NCI-H1417 (cell line): ENCODE measurements around the gene TGFBR3.

Experiments
- DNase-seq, 3 experiments: peaks; one replicate each; lab custom pipeline; 2025; lab: John Stamatoyannopoulos, UW

TGFBR3 gene

DNA sequence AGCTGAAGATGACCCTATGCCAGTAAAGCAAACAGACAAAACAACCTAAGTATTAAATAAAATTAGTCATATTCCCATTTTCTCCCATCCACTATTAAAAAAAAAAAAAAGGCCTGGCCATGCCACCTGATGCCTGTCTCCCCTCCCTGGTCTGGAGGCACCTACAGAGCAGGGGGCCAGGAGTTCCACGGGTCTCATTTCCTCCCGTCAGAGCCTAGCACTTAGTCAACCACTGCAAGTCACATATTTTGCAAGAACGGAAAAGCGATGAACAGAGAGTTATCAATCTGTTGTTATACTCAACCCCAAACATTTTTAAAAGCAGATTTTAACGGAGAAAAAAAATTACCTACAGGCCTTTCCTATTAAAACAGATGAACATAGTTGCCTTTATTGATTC, 59.3 kb downstream of the TGFBR3 start:
- DNase-seq: no peak

- DNase-seq: no peak
These were observed 59.7 kb downstream of the TGFBR3 start for GRCh38 chr1:91826248-91826647.

DNA sequence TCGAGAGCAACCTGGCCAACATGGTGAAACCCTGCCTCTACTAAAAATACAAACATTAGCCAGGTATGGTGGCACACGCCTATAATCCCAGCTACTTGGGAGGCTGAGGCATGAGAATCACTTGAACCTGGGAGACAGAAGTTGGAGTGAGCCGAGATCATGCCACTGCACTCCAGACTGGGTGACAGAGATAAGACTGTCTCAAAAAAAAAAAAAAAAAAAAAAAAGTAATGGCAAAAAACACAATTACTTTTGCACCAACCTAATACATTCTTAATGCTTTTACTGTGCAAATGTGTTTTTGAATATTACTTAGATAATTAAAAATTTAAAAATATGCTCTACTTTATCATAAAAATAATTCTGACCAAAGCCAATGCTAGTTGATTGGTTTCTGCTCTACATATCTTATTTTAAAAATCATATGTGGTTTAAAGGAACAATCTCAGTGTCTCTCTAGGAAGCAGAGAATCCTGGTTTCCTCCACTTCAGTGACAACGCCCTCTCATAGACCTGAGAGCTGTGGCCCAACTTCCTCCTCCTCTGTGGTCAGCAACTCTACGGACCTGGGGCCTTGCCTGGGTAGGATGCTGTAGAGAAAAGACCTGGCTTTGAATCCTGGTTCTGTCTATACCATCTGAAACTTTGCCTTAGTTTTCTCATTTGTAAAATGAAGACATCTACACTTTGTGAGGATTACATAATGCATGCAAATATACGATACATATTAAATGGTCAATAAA, 64.7 kb downstream of the TGFBR3 start:
- DNase-seq: no peak

- DNase-seq: peak; percentile 32 to 81 (median 44)
These were observed 66.7 kb downstream of the TGFBR3 start for GRCh38 chr1:91819038-91819788.

- no peak for DNase-seq
These were observed 67.3 kb downstream of the TGFBR3 start for GRCh38 chr1:91818713-91818975.

DNA sequence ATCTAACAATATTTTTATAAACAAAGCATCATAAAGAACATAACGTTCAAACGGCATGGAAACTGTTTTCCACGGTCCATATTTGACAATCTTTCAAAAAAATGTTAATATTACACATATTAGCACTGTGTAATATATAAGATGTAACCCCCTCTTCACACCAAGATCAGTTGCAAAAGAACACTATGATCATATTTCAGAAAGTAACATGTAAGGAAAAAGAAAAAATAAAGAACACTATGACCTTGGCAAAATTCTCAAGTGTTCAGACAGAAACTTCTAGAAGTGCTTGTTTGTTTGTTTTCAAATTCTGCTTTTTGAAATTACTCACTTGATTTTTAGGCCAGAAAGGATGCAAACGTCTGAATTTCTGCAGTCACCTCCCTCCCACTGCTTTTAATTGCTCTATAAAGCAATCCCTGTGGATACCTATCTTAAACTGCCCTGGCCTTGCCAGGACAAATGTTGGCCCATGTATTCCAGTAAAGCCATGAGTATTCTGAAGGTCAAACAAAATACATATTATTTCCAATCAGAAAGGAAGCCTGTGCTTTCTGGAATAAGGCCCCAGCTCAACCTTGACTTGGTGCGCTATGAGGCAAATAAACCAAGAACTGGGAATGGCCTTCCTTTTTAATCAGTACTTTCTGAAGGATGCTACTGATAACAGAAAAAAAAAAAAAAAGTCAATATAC, 68.6 kb downstream of the TGFBR3 start:
- DNase-seq: no peak

- DNase-seq: no peak
These were observed 69.9 kb downstream of the TGFBR3 start for GRCh38 chr1:91816031-91816430.

DNA sequence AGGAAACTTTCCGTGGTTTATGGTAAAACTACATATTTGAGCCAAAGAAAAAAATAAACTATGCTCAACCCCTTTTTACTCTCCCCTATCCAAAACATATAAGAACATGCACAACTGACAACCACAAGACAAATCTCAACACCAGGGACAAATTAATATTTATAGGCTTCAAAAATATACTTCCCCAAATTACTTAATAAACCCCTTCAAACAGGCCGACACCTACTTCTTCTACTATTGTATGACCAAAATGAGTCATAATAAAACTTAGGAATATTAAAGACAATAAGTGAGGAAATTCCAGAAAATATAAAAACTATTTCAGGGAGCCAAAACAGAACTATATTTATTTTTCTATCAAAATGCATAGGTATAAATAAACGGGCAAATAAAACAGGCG, 71.5 kb downstream of the TGFBR3 start:
- no peak for DNase-seq

DNA sequence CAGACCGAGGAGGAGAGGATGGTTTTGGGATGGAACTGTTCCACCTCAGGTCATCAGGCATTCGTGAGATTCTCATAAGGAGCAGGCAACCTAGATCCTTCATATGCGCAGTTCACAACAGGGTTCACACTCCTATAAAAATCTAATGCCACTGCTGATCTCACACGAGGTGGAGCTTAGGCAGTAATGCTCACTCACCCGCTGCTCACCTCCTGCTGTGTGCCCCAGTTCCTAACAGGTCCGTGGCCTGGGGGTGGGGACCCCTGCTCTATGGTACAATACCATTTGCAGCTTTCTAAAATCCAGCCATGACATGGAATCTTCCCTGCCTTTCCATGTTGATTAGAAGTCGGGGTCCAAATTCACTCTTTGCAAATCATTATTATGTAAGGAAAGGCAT, 72.1 kb downstream of the TGFBR3 start:
- no peak for DNase-seq

DNA sequence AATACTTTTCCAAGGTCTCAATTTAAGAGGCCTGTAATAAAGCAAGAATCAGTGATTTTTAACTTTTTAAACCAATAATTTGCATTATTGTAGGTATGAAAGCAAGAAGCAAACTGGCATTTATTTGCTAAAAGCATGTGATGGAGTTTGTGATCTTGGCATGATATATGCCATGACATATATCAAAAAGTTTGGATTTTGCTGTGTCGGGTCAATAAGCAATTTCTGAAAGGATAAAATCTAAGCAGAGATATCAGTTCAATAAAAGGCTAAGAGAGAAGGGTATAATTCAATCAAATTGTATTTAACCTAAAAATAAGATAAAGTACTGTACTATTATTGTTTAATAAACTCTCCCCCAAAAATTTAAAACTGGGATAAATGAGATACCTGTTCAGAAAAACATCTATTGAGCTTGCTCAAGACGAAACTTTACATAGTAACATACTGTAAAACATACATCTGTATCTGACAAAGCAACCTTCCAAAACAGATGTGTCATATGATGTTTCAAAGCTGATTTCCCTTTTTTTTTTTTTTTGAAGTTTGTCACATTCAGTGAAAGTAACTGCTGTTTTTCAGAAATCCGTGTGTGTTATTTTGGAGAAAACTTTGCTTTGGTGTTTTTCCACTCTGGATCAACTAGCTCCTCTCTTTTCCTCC, 74.5 kb downstream of the TGFBR3 start:
- no peak for DNase-seq

GRCh38 chr1:91809317-91809716, 76.6 kb downstream of the TGFBR3 start:
- no peak for DNase-seq

DNA sequence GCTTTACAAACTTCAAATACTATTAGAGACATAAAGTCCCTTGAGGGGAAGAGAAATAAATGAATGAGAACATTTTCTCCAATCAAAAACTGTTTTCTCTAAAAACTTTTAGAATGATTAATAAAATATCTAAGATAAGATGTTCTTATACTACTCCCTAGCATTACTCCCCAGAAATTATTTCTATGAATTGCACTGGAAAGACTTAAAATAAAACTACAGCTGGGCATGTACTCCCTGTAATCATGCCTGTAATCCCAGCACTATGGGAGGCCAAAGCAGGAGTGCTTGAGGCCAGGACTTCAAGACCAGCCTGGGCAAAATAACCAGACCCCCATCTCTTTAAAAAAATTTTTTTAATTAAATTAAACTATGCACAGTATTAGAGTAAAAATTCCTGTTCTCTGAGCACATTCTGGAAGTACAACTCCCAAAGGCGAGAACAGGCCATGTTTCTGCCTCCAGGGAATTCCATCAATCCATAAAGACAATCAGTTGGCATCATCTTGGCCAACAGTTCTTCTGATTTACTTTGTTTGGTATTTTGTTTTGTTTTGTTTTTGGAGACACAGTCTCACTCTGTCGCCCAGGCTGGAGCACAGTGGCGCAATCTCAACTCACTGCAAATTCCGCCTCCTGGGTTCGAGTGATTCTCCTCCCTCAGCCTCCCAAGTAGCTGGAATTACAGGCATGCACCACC, 77.9 kb downstream of the TGFBR3 start:
- DNase-seq: no peak

- DNase-seq: no peak
These were observed 78.9 kb downstream of the TGFBR3 start for GRCh38 chr1:91806769-91807700.

DNA sequence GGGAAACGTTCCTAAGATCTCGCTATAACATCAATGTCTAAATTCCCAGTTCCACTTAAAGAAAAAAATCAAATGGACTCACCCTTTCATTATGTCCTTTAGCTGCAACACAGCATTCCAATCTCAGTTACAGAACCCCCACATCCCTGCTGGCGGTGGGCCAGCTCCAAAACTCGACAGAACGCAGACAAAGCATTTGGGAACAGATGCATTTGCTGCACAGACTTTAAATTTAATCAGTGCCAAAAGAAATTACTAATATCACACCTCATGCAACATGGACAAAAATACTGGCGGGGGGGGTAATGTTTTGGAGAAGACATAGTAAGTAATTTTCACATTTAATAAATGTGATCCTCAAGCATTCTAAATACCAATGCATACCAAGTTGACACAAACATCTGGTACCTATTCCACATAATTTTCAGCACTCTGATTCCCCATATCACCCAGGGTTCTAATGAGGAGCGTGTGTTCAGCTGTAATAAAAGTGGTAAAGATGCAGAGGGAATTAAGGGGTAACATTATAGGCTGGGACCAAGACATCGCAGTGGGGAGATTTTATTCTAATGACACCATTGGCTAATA, 79.7 kb downstream of the TGFBR3 start:
- no peak for DNase-seq

DNA sequence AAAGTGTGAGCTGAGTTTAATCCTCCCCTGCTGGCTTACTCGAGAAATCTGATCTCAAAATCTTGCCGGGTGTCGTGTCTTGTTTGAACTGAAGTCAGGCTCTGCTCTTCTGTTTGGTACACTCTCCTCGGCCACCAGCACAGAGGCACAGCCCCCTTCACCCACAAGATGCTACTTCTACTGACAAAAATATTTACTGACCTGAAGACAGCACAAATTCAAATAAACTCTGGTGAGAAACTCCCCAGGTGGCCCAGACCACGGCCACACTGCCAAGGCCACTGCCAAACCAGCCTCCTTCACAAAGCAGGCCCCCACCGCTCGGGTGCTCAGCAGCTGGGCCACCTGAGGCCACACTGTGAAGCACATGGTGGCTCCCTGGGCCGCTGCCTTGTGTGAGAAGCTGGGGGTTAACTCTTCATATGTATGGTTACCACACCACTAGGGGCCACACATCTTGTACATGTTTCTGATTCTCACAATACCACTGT, 80.6 kb downstream of the TGFBR3 start:
- no peak for DNase-seq

DNA sequence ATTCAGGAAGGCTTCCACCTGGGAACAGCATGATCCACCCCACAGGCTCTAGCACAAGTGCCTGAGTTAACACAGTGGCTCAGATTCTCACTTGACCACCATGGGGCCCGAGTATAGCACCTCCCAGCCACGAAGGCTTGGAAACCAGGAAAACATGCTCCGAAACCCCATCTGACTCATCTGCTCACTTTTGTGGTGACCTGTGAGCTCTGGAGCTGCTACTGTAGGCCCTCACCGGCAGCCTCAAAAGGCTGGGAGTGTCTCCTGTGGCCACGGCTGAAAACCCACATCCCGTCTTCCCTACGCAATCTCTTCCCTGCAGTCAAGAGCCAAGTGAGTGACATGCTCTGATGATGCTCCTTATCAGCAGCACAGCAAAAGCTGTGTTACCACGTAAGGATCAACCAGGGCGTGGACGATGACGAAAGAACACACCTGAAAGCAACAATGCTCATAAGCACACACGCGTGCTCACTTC, 81.4 kb downstream of the TGFBR3 start:
- no peak for DNase-seq

- no peak for DNase-seq
These were observed 82.0 kb downstream of the TGFBR3 start for GRCh38 chr1:91803847-91804545.

DNA sequence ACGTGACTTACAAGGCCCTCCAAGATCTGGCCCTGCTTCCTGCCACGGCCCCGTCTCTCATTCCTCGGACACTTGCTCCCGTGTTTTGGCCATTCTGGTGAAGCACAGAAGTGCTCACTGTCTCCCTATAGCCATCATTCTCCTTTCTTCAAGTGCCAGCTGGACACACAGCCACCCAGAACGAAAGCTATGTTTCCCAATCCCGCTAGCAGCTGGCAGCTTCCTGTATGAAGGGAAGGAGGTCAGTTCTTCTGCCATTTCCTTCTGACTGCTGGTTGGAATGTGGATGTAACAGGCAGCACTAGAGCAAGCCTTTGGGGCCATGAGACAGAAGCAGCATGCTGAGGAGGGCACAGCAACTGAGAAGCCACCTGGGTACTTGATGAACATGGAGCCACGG, 82.8 kb downstream of the TGFBR3 start:
- DNase-seq: no peak

- DNase-seq: no peak
These were observed 84.3 kb downstream of the TGFBR3 start for GRCh38 chr1:91801496-91802115.
